GM12891 (cell line): Measurements from ENCODE around the gene PACSIN1.

ENCODE experiments used
- PAX5 ChIP-seq: IDR thresholded peaks from 2 replicates; pipeline ENCODE4 v1.6.1; 2011; ENCODE audit warnings: low read length, moderate library complexity, mild to moderate bottlenecking; ENCODE audit not compliant: insufficient read depth, severe bottlenecking
- POLR2A ChIP-seq: IDR thresholded peaks from 2 replicates; pipeline ENCODE4 v1.6.1; 2011; ENCODE audit warnings: low read depth, low read length, control low read depth
- POLR2AphosphoS5 ChIP-seq: IDR thresholded peaks from 2 replicates; pipeline ENCODE4 v1.6.1; 2011; ENCODE audit warnings: low read depth, low read length, control low read depth
- POU2F2 ChIP-seq: IDR thresholded peaks from 2 replicates; pipeline ENCODE4 v1.6.1; 2011; ENCODE audit warnings: low read depth, mild to moderate bottlenecking, control low read depth, low read length, moderate library complexity
- SPI1 ChIP-seq: IDR thresholded peaks from 2 replicates; pipeline ENCODE4 v1.6.1; 2011; ENCODE audit warnings: low read depth, low read length, control low read depth
- TAF1 ChIP-seq: IDR thresholded peaks from 2 replicates; pipeline ENCODE4 v1.6.1; 2011; ENCODE audit warnings: low read depth, low read length, control low read depth

DNA sequence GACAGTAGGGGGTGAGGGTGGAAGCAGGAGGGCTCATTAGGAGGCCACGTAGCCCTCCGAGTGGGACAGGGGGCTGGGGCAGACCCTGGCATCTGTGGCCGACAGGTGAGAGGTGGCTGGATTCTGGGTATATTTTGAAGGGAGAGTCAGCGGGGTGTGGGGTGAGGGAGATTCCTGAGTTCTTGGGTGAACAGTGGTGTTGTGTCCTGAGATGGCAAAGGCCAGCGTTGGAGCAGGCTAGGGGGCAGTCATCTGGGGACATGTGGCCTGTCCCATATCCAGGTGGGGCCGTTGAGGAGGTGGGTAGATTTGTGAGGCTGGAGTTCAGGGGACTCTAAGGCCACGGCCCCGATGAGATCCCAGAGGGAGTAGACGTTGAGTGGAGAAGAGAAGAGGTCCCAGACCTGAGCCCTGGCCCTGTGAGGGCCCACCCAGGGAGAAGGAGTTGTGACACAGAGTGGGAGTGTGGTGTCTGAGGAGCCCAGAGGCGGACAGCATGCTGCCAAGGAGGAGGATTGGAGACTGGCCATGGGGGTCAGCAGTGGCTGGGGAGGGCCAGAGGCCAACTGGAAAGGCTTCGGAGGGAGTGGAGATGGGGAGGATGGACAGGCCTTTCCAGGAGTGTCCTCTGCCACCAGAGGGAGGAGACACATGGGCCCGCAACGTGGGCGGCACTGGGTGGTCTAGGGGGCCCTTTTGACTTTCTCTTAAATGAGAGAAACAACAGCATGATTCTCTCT, 19.6 kb downstream of the PACSIN1 start:
- no peak for TF ChIP-seq TAF1
- no peak for TF ChIP-seq POLR2AphosphoS5
- TF ChIP-seq POLR2A, result no peak
- no peak for TF ChIP-seq SPI1
- TF ChIP-seq POU2F2, result no peak
- TF ChIP-seq PAX5, result no peak
